OCI-LY1 (cell line): ENCODE measurements around the gene ANKRD13B.

Experiments
- H2AFZ ChIP-seq: fragments of 200-600 bp; sonication (generic), shearing (Covaris generic); 2 replicates; pipeline ENCODE4 v1.6.0; 2014; ENCODE audit warnings: antibody characterized with exemption, mild to moderate bottlenecking, low read length
- H3F3A ChIP-seq: fragments of 200-600 bp; sonication (generic), shearing (Covaris generic); 2 replicates; pipeline ENCODE4 v1.6.0; 2014; ENCODE audit warnings: mild to moderate bottlenecking, antibody characterized with exemption, low read length, moderate library complexity; ENCODE audit not compliant: insufficient read depth
- H3K27ac ChIP-seq: fragments of 200-600 bp; sonication (generic); 2 replicates; pipeline ENCODE4 v1.5.1; 2014; ENCODE audit warnings: low read length, mixed run types, mild to moderate bottlenecking, low read depth; ENCODE audit not compliant: poor library complexity, severe bottlenecking
- H3K27me3 ChIP-seq: fragments of 200-600 bp; sonication (generic); 2 replicates; pipeline ENCODE4 v1.6.0; 2014; ENCODE audit warnings: antibody characterized with exemption, mild to moderate bottlenecking, low read length, moderate library complexity; ENCODE audit not compliant: insufficient read depth
- H3K36me3 ChIP-seq: fragments of 200-600 bp; sonication (generic); 2 replicates; pipeline ENCODE4 v1.6.1; 2014; ENCODE audit warnings: mild to moderate bottlenecking, antibody characterized with exemption, low read length, moderate library complexity, mixed read lengths; ENCODE audit not compliant: insufficient read depth
- H3K4me1 ChIP-seq: fragments of 200-600 bp; sonication (generic); 2 replicates; pipeline ENCODE4 v1.5.1; 2014; ENCODE audit warnings: mild to moderate bottlenecking, low read length, moderate library complexity; ENCODE audit not compliant: insufficient read depth, severe bottlenecking
- H3K4me2 ChIP-seq: fragments of 200-600 bp; sonication (generic), shearing (Covaris generic); 2 replicates; pipeline ENCODE4 v1.6.1; 2014; ENCODE audit warnings: low read length
- H3K4me3 ChIP-seq: fragments of 200-600 bp; sonication (generic); 2 replicates; pipeline ENCODE4 v1.5.1; 2014; ENCODE audit warnings: low read length, low read depth, mild to moderate bottlenecking, mixed read lengths; ENCODE audit not compliant: poor library complexity, severe bottlenecking
- H3K79me2 ChIP-seq: fragments of 200-600 bp; shearing (Covaris generic); 2 replicates; pipeline ENCODE4 v1.6.1; 2016; ENCODE audit warnings: mixed run types, low read length, mixed read lengths; ENCODE audit not compliant: insufficient read depth
- H3K9ac ChIP-seq: fragments of 200-600 bp; sonication (generic), shearing (Covaris generic); 2 replicates; pipeline ENCODE4 v1.6.1; 2014; ENCODE audit warnings: mild to moderate bottlenecking, low read length, mixed read lengths
- H3K9me2 ChIP-seq: fragments of 200-600 bp; sonication (generic), shearing (Covaris generic); 2 replicates; pipeline ENCODE4 v1.6.1; 2014; ENCODE audit warnings: low read depth, mild to moderate bottlenecking, low read length, mixed read lengths
- H3K9me3 ChIP-seq: fragments of 200-600 bp; shearing (Covaris generic); 2 replicates; pipeline ENCODE4 v1.6.1; 2014; ENCODE audit warnings: low read length, mixed read lengths
- H4K20me1 ChIP-seq: fragments of 200-600 bp; sonication (generic), shearing (Covaris generic); 2 replicates; pipeline ENCODE4 v1.6.0; 2016; ENCODE audit warnings: mild to moderate bottlenecking, low read length; ENCODE audit not compliant: insufficient read depth
- EZH2 ChIP-seq: fragments of 200-600 bp; sonication (generic), shearing (Covaris generic); IDR thresholded peaks from 2 replicates; pipeline ENCODE4 v1.8.0; 2017; ENCODE audit warnings: borderline replicate concordance, mixed run types, mild to moderate bottlenecking, antibody characterized with exemption, low read length, moderate library complexity, mixed read lengths
- TF ChIP-seq, protein P1 (sequence below): fragments of 200-600 bp; sonication (generic), shearing (Covaris generic); IDR thresholded peaks from 2 replicates; pipeline ENCODE4 v1.5.1; 2017; ENCODE audit warnings: mild to moderate bottlenecking, antibody characterized with exemption, low read length, moderate library complexity, mixed read lengths

Gene ANKRD13B

DNA sequence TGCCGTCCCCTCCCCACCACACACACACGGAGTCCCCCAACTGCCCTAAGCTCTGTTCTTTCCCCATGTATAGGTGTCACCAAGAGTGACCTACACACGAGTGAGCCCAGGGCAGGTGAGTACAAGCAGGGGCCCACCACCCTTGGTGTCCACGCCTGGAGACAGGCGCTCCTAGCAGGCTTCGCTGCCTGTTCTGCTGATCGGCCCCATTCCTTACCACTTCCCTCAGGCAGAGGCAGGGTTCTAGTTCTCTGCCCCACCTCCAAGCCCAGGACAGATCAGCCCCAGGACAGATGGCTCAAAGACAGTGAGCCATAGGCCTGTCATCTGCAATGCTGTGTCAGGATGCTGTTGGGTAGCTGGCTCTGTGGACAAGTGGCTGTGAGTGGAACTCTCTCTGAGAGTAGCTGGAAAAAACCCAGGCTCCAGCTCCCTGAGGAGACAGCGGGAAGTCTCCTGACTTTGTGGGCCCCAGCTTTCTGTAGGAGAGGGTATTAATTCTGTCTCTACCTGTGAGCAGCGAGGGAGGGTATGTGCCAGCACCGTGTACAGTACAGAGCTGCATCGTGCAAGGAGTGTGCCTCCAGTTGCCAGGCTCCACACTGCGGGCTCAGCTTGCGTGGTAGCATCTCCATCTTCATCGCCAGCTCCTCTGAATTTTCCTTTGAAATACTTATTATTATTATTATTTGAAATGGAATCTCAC, 23.5 kb upstream of the ANKRD13B start:
- Histone ChIP-seq H3K4me2 (peak overlapping the region; percentile 84), H3K9me3 (no peaks in the 10 kb centered on the region), H2AFZ (no peak overlapping the region), H4K20me1 (no peaks in the 10 kb centered on the region), H3K36me3 (peaks cover 12% of the 10 kb centered on the region; the same call in 1 of the 2 replicates), H3K27me3 (no peaks in the 10 kb centered on the region), H3F3A (no peaks in the 10 kb centered on the region), H3K4me3 (peak overlapping the region; percentile 84), H3K79me2 (no peaks in the 10 kb centered on the region), H3K9ac (peak overlapping the region; percentile 81; the same call in 1 of the 2 replicates), H3K4me1 (peaks cover 32% of the 10 kb centered on the region), H3K9me2 (no peaks in the 10 kb centered on the region), H3K27ac (no peak overlapping the region)
- no peak for TF ChIP-seq EZH2
- TF ChIP-seq, protein P1, sequence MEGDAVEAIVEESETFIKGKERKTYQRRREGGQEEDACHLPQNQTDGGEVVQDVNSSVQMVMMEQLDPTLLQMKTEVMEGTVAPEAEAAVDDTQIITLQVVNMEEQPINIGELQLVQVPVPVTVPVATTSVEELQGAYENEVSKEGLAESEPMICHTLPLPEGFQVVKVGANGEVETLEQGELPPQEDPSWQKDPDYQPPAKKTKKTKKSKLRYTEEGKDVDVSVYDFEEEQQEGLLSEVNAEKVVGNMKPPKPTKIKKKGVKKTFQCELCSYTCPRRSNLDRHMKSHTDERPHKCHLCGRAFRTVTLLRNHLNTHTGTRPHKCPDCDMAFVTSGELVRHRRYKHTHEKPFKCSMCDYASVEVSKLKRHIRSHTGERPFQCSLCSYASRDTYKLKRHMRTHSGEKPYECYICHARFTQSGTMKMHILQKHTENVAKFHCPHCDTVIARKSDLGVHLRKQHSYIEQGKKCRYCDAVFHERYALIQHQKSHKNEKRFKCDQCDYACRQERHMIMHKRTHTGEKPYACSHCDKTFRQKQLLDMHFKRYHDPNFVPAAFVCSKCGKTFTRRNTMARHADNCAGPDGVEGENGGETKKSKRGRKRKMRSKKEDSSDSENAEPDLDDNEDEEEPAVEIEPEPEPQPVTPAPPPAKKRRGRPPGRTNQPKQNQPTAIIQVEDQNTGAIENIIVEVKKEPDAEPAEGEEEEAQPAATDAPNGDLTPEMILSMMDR: no peak

DNA sequence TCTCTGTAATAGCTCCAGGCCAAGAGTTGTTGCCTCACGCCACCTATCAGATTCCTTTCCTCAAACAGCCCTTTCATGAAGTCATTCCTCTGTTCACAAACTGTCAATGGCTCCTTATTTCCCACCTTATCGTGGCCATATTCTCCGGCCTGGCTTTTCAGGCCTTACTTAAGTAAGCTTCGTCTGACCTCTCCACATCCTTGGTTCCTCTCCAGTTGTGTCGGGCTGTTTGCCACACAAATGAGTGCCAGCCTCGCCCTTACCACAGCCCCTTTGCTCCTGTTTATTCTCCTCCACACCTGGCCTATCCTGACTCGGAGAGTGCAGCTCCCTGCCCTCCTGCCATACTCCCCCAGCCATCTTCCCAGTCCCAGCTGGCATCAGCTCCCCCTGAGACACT, 22.4 kb upstream of the ANKRD13B start:
- Histone ChIP-seq H3K9me2 (no peaks in the 10 kb centered on the region), H3K9ac (no peak overlapping the region), H3K79me2 (no peaks in the 10 kb centered on the region), H3K4me1 (peaks cover 29% of the 10 kb centered on the region), H4K20me1 (no peaks in the 10 kb centered on the region), H3K27ac (no peak overlapping the region), H2AFZ (no peak overlapping the region), H3K4me3 (no peak overlapping the region), H3K9me3 (no peaks in the 10 kb centered on the region), H3K4me2 (no peak overlapping the region), H3K36me3 (peaks cover 24% of the 10 kb centered on the region; the same call in 1 of the 2 replicates), H3K27me3 (no peaks in the 10 kb centered on the region), H3F3A (no peaks in the 10 kb centered on the region)
- TF ChIP-seq, protein P1: no peak
- TF ChIP-seq EZH2: no peak

DNA sequence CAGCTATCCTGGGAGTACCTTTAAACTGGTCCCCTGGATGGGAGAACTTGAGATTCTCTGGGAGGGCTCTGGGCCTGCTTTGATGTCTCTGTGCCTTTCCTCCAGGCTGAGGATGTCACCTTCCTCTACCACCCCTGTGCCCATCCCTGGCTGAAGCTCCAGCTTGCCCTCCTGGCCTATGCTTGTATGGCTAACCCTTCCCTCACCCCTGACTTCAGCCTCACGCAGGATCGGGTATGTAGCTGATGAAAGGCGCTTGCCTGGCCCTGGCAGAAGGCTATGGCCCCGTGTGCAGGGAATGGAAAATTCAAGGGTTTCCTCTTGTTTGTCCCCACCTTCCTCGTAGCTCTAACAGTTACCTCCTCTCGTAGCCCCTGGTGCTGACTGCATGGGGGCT, 21.4 kb upstream of the ANKRD13B start:
- H3K9ac ChIP-seq: no peak overlapping the region
- H3K9me3 ChIP-seq: no peaks in the 10 kb centered on the region
- no peaks in the 10 kb centered on the region for H3K27me3 ChIP-seq
- H3K9me2 ChIP-seq: no peaks in the 10 kb centered on the region
- H2AFZ ChIP-seq: no peak overlapping the region
- no peaks in the 10 kb centered on the region for H3K79me2 ChIP-seq
- no peak overlapping the region for H3K4me2 ChIP-seq
- TF ChIP-seq, protein P1: no peak
- no peak for TF ChIP-seq EZH2
- H3K36me3 ChIP-seq: peaks cover 33% of the 10 kb centered on the region; the same call in 1 of the 2 replicates
- H3K4me3 ChIP-seq: no peak overlapping the region
- H3K27ac ChIP-seq: no peak overlapping the region
- H3K4me1 ChIP-seq: peaks cover 20% of the 10 kb centered on the region
- H4K20me1 ChIP-seq: no peaks in the 10 kb centered on the region
- H3F3A ChIP-seq: no peaks in the 10 kb centered on the region
